Measurements from ENCODE around the gene TEAD1.
"Not testable (repeated sequence)": the region's sequence is repeated elsewhere in the genome, so short reads cannot be mapped to it uniquely, and the experiment has no call there.

Gene TEAD1

DNA sequence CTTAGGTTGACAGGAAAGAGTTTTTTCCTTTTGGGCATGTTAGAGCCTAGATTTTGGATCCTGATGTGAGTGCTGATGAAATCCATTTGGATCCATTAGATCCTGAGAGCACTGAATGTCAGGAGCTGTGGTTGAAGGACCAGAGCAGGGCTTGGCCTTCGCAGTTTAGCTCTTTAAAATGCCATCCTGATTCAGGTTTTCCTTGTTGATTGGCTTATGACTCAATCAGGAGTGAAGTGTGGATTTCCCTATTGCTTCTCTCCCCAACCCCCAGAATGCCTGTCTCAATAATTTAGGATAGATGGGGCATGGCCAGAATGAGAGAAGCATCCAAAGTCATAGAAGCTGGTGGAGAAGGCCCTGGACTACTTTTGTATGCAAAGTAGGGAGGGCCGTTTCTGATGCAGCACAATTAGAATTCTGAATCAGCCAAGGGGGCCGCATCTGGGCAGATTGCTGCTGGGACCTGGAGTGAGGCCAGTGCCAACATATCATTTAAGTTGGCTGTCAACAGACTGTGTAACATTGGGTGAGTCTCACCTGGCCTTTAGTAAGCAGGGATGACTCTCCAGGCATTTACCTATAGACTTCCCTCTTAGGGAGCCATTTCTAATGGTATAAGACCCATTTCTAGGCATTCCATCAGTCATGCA lies 80.5 kb downstream of the TEAD1 start:
- DNase-seq (ENCODE audit: low read depth), result no peak
- H3K4me3 ChIP-seq (ENCODE audit: low read depth, low read length), result no peak overlapping the region
- TF ChIP-seq, protein P1, sequence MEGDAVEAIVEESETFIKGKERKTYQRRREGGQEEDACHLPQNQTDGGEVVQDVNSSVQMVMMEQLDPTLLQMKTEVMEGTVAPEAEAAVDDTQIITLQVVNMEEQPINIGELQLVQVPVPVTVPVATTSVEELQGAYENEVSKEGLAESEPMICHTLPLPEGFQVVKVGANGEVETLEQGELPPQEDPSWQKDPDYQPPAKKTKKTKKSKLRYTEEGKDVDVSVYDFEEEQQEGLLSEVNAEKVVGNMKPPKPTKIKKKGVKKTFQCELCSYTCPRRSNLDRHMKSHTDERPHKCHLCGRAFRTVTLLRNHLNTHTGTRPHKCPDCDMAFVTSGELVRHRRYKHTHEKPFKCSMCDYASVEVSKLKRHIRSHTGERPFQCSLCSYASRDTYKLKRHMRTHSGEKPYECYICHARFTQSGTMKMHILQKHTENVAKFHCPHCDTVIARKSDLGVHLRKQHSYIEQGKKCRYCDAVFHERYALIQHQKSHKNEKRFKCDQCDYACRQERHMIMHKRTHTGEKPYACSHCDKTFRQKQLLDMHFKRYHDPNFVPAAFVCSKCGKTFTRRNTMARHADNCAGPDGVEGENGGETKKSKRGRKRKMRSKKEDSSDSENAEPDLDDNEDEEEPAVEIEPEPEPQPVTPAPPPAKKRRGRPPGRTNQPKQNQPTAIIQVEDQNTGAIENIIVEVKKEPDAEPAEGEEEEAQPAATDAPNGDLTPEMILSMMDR (IDR thresholded peaks at IDR 0.05; ENCODE audit: insufficient read depth, low read depth, low read length, missing control alignments), result no peak

GRCh38 chr11:12755510-12756453 lies 81.6 kb downstream of the TEAD1 start:
- TF ChIP-seq, protein P1 (IDR thresholded peaks at IDR 0.05; ENCODE audit: insufficient read depth, low read depth, low read length, missing control alignments), result no peak
- H3K4me3 ChIP-seq (ENCODE audit: low read depth, low read length), result no peak overlapping the region
- no peak for DNase-seq (ENCODE audit: low read depth)

DNA sequence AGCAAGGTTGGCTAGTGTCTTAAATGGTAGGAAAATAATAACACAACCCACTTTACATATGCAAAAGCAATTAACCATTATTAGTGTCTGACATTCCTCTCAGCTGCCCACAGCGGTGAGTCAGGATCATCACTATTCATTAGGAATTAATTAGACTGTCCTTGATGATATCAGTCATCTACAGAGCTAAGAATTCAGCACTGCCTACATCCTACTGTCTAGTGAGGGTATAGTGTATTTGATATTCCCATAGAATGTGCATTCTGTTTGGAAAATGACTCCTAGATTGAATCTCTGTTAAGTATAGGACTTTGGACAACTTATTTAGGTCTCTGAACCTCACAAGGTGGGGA lies 82.2 kb downstream of the TEAD1 start:
- TF ChIP-seq, protein P1 (IDR thresholded peaks at IDR 0.05; ENCODE audit: insufficient read depth, low read depth, low read length, missing control alignments), result no peak
- DNase-seq (ENCODE audit: low read depth), result no peak
- no peak overlapping the region for H3K4me3 ChIP-seq (ENCODE audit: low read depth, low read length)

- H3K4me3 ChIP-seq (ENCODE audit: low read depth, low read length), result no peak overlapping the region
- TF ChIP-seq, protein P1 (IDR thresholded peaks at IDR 0.05; ENCODE audit: insufficient read depth, low read depth, low read length, missing control alignments), result no peak
- no peak for DNase-seq (ENCODE audit: low read depth)
Measured at GRCh38 chr11:12756867-12757266, 82.6 kb downstream of the TEAD1 start.

DNA sequence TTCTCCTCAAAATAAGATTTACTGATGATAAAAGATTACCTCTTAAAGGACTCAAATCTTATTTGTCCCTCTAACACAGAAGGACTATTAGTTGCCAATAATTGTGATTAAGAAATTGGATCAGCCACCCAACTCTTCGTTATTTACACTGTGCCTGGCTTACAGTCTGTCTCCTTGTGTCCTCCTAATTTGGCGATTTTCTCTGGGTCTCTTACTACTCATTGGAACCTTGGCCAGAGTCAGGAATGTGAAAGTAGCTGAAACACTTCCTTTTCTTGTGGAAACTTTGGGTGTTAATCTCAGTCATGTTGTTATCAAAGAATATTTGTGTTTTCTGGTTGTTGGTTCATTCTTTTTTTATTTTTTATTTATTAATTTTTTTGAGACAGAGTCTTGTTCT lies 83.2 kb downstream of the TEAD1 start:
- H3K4me3 ChIP-seq (ENCODE audit: low read depth, low read length), result no peak overlapping the region
- DNase-seq (ENCODE audit: low read depth), result no peak
- TF ChIP-seq, protein P1 (IDR thresholded peaks at IDR 0.05; ENCODE audit: insufficient read depth, low read depth, low read length, missing control alignments), result no peak

DNA sequence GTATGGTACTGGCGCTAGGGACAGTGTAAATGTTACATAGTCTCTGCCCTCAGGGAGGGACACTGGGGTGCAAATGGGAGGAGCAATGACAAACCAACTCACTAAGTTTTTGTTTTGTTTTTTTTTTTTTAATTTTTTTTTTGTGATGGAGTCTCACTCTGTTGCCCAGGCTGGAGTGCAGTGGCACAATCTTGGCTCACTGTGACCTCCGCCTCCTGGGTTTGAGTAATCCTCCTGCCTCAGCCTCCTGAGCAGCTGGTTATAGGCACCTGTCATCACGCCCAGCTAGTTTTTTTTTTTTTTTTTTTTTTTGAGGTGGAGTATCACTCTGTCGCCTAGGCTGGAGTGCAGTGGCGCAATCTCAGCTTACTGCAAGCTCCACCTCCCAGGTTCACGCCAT lies 83.9 kb downstream of the TEAD1 start:
- not testable (repeated sequence) for H3K4me3 ChIP-seq (ENCODE audit: low read depth, low read length)

GRCh38 chr11:12761029-12761428 lies 86.8 kb downstream of the TEAD1 start:
- peak; percentile 25 for DNase-seq (ENCODE audit: low read depth)
- no peak overlapping the region for H3K4me3 ChIP-seq (ENCODE audit: low read depth, low read length)
- TF ChIP-seq, protein P1 (IDR thresholded peaks at IDR 0.05; ENCODE audit: insufficient read depth, low read depth, low read length, missing control alignments), result no peak

More for the DNA sequence above, 83.9 kb downstream of the TEAD1 start:
- DNase-seq (ENCODE audit: low read depth), result not testable (repeated sequence)

All from GM12865 (cell line).